ENCODE data around the gene FHIT.

FHIT gene

DNA sequence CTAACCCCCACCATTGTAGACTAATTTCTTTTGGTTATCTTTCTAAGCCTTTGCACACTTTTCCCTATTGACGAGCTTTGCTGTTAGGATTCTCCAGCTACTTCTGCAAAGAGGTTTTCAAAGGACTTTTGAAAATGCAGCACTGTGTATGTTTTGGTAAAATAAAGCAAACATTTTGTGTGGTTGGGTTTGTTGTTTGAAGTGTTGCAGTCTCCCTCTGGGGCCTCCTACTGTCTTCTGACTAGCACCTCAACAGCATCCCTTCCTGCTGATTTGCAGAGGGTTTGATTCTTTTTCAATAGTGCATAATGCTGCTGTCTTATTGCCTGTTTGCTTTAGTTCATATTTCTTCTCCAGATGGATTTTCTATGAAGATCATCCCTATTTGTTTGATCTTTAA is 1426.4 kb downstream of the FHIT start:
- TF ChIP-seq REST (IDR thresholded peaks at IDR 0.05; ENCODE audit: insufficient read depth in 1 of 2, low read depth in 2 of 2, low read length in 2 of 2) (no peak), POLR2AphosphoS5 (IDR thresholded peaks at IDR 0.05; ENCODE audit: low read depth, low read length) (no peak), FOXP2 (optimal IDR thresholded peaks at IDR 0.05; ENCODE audit: borderline replicate concordance, extremely low read depth, extremely low read length, insufficient read depth) (no peak), TAF1 (IDR thresholded peaks at IDR 0.05; ENCODE audit: borderline replicate concordance, insufficient read depth, low read length) (no peak), SIN3A (IDR thresholded peaks at IDR 0.05; ENCODE audit: borderline replicate concordance, insufficient read depth, low read length) (no peak)

DNA sequence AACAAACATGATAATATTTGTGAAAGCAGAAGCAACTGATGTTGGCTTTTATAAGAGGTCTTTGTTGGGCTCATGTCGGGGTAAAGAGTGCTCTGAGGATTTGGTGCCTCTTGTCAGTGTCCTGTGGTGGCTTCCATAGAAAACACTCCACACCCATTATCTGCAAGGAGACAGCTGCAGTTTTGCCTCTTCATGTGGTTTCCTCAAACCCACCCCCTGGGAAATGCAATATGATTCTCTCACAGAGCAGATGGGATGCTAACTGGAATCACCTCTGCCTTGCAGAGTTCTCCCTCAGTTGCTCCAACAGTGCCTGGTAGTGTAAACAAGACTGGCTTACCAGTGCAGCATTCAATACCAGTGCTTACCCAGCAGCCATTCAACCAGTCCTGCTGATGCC is 1430.0 kb downstream of the FHIT start:
- TF ChIP-seq REST (IDR thresholded peaks at IDR 0.05; ENCODE audit: insufficient read depth in 1 of 2, low read depth in 2 of 2, low read length in 2 of 2): no peak
- TF ChIP-seq FOXP2 (optimal IDR thresholded peaks at IDR 0.05; ENCODE audit: borderline replicate concordance, extremely low read depth, extremely low read length, insufficient read depth): no peak
- no peak for TF ChIP-seq TAF1 (IDR thresholded peaks at IDR 0.05; ENCODE audit: borderline replicate concordance, insufficient read depth, low read length)
- no peak for TF ChIP-seq SIN3A (IDR thresholded peaks at IDR 0.05; ENCODE audit: borderline replicate concordance, insufficient read depth, low read length)
- no peak for TF ChIP-seq POLR2AphosphoS5 (IDR thresholded peaks at IDR 0.05; ENCODE audit: low read depth, low read length)

GRCh38 chr3:59820352-59820934 is 1430.8 kb downstream of the FHIT start:
- TF ChIP-seq REST (IDR thresholded peaks at IDR 0.05; ENCODE audit: insufficient read depth in 1 of 2, low read depth in 2 of 2, low read length in 2 of 2) (no peak), TAF1 (IDR thresholded peaks at IDR 0.05; ENCODE audit: borderline replicate concordance, insufficient read depth, low read length) (no peak), SIN3A (IDR thresholded peaks at IDR 0.05; ENCODE audit: borderline replicate concordance, insufficient read depth, low read length) (no peak), FOXP2 (optimal IDR thresholded peaks at IDR 0.05; ENCODE audit: borderline replicate concordance, extremely low read depth, extremely low read length, insufficient read depth) (no peak), POLR2AphosphoS5 (IDR thresholded peaks at IDR 0.05; ENCODE audit: low read depth, low read length) (no peak)

DNA sequence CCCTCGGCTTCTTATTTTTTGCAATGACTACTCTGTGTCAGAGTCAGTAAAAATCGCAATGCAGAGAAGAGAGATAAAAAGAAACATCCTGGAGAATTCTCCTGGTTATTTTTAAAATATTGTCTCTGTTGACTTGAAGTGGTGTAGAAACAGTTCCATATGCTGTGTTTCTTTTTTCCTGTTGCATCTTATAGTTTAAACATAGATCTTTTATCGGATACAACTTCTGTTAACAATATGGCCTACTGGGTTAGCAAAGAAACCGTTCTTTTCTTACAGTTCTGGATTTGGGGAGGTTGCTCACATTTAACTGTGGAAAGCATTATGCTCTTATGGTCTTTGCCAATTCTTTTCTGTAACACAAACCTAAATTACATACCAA is 1432.3 kb downstream of the FHIT start:
- TF ChIP-seq REST (IDR thresholded peaks at IDR 0.05; ENCODE audit: insufficient read depth in 1 of 2, low read depth in 2 of 2, low read length in 2 of 2): no peak
- TF ChIP-seq SIN3A (IDR thresholded peaks at IDR 0.05; ENCODE audit: borderline replicate concordance, insufficient read depth, low read length): no peak
- TF ChIP-seq POLR2AphosphoS5 (IDR thresholded peaks at IDR 0.05; ENCODE audit: low read depth, low read length): no peak
- TF ChIP-seq TAF1 (IDR thresholded peaks at IDR 0.05; ENCODE audit: borderline replicate concordance, insufficient read depth, low read length): no peak
- no peak for TF ChIP-seq FOXP2 (optimal IDR thresholded peaks at IDR 0.05; ENCODE audit: borderline replicate concordance, extremely low read depth, extremely low read length, insufficient read depth)
